Spinal cord (tissue), 10 donors: ENCODE results near the gene SLC27A6. TPM values are rescaled to one million over a fixed set of nuclear protein-coding genes. Genes with fewer than 3 reads are reported as not detected.
A peak's percentile ranks its signal among the peaks of the same experiment; 100 is the strongest.
"Not testable (repeated sequence)": the region's sequence is repeated elsewhere in the genome, so short reads cannot be mapped to it uniquely, and the experiment has no call there.

Experiments used
- DNase-seq, 6 donors: peaks; one replicate each; pipeline versions ENCODE4 v3.0.0 to v3.0.0-alpha.2; 2013 to 2015; ENCODE audit warnings: low spot score in 6 of 6, low read depth in 4 of 6
- H3K27ac ChIP-seq: one replicate; pipeline ENCODE4 v1.5.1; 2013; ENCODE audit warnings: low read depth, low read length, control low read depth
- H3K27me3 ChIP-seq: one replicate; pipeline ENCODE4 v1.6.1; 2013; ENCODE audit warnings: low read length; ENCODE audit not compliant: control insufficient read depth, insufficient read depth
- H3K36me3 ChIP-seq: one replicate; pipeline ENCODE4 v1.6.1; 2013; ENCODE audit warnings: low read length; ENCODE audit not compliant: control insufficient read depth, insufficient read depth
- H3K4me1 ChIP-seq: one replicate; pipeline ENCODE4 v1.6.1; 2013; ENCODE audit warnings: low read length; ENCODE audit not compliant: control insufficient read depth, insufficient read depth
- H3K4me3 ChIP-seq: one replicate; pipeline ENCODE4 v1.5.1; 2013; ENCODE audit warnings: low read depth, low read length, control low read depth
- H3K9me3 ChIP-seq: one replicate; pipeline ENCODE4 v1.6.1; 2013; ENCODE audit warnings: low read length; ENCODE audit not compliant: control insufficient read depth, insufficient read depth
- WGBS: methylation state at CpG from one replicate; pipeline ENCODE4 v1.1.5; 2013; ENCODE audit warnings: missing lambda C conversion rate; ENCODE audit not compliant: insufficient coverage; 5-methylcytosine and 5-hydroxymethylcytosine counted together
- polyA plus RNA-seq, 2 donors: library from polyadenylated mRNA; unstranded; fragments of 120-200 nt; gene quantifications; one replicate each; pipeline ENCODE4 v1.2.1, GENCODE V29; 2013; ENCODE audit not compliant: insufficient read length in 2 of 2
- total RNA-seq, 2 donors: library from RNA; depleted of rRNA in 1 of 2; stranded (reverse); fragments of 120-200 nt in 1 of 2; fragments of >200 nt in 1 of 2; gene quantifications; one replicate each; pipeline versions ENCODE4 v1.2.3 to v1.2.4, GENCODE V29; 2013 to 2014
- donor health status: healthy.

The SLC27A6 gene
- total and polyA plus RNA-seq, 4 donors, result 2.0 to 5.6 (median 2.9) TPM

GRCh38 chr5:128951301-128951700, 14.0 kb upstream of the SLC27A6 start:
- H3K27ac ChIP-seq, H3K4me3 ChIP-seq: not testable (repeated sequence)
- 100% methylated on average over 2 of the region's 6 CpGs for WGBS

GRCh38 chr5:128956164-128956563, 9.1 kb upstream of the SLC27A6 start:
- no peaks in the 10 kb centered on the region for H3K27me3 ChIP-seq
- WGBS, result 92% methylated on average over 2 of the region's 2 CpGs
- no peaks in the 10 kb centered on the region for H3K9me3 ChIP-seq
- H3K4me3 ChIP-seq, result no peak overlapping the region
- H3K36me3 ChIP-seq, result no peaks in the 10 kb centered on the region
- no peak overlapping the region for H3K27ac ChIP-seq
- DNase-seq, result no peak
- no peaks in the 10 kb centered on the region for H3K4me1 ChIP-seq

More at GRCh38 chr5:128951301-128951700, 14.0 kb upstream of the SLC27A6 start:
- DNase-seq, H3K36me3 ChIP-seq, H3K9me3 ChIP-seq, H3K4me1 ChIP-seq, H3K27me3 ChIP-seq: not testable (repeated sequence)

- H3K9me3 ChIP-seq, result no peaks in the 10 kb centered on the region
- peaks cover 12% of the 10 kb centered on the region for H3K4me1 ChIP-seq
- no peak for DNase-seq
- 60% methylated on average over 1 of the region's 6 CpGs for WGBS
- H3K4me3 ChIP-seq, result no peak overlapping the region
- no peaks in the 10 kb centered on the region for H3K36me3 ChIP-seq
- H3K27ac ChIP-seq, result no peak overlapping the region
- peaks cover 16% of the 10 kb centered on the region for H3K27me3 ChIP-seq
These were observed 3.1 kb upstream of the SLC27A6 start for GRCh38 chr5:128962211-128962610.

- no peak for DNase-seq
- 27% methylated on average over 23 of the region's 24 CpGs for WGBS
- Histone ChIP-seq H3K4me3 (peak overlapping the region; percentile 30), H3K9me3 (no peaks in the 10 kb centered on the region), H3K4me1 (peaks cover 12% of the 10 kb centered on the region), H3K27me3 (peaks cover 16% of the 10 kb centered on the region), H3K27ac (no peak overlapping the region), H3K36me3 (no peaks in the 10 kb centered on the region)
These were observed 482 bp downstream of the SLC27A6 start for GRCh38 chr5:128965638-128966302.

GRCh38 chr5:128966375-128966774, 1.1 kb downstream of the SLC27A6 start:
- Histone ChIP-seq H3K9me3 (no peaks in the 10 kb centered on the region), H3K4me3 (no peak overlapping the region), H3K4me1 (peaks cover 12% of the 10 kb centered on the region), H3K27ac (no peak overlapping the region), H3K36me3 (no peaks in the 10 kb centered on the region), H3K27me3 (peaks cover 16% of the 10 kb centered on the region)
- 94% methylated on average over 6 of the region's 12 CpGs for WGBS
- DNase-seq, result no peak

GRCh38 chr5:128966846-128967245, 1.6 kb downstream of the SLC27A6 start:
- no peaks in the 10 kb centered on the region for H3K9me3 ChIP-seq
- no peak for DNase-seq
- H3K4me1 ChIP-seq, result peaks cover 12% of the 10 kb centered on the region
- H3K27ac ChIP-seq, result no peak overlapping the region
- H3K27me3 ChIP-seq, result peaks cover 16% of the 10 kb centered on the region
- no peaks in the 10 kb centered on the region for H3K36me3 ChIP-seq
- WGBS, result 100% methylated on average over 1 of the region's 3 CpGs
- no peak overlapping the region for H3K4me3 ChIP-seq

- H3K27ac ChIP-seq, result no peak overlapping the region
- H3K36me3 ChIP-seq, result no peaks in the 10 kb centered on the region
- DNase-seq, result no peak
- 91% methylated on average over 6 of the region's 9 CpGs for WGBS
- no peaks in the 10 kb centered on the region for H3K27me3 ChIP-seq
- no peaks in the 10 kb centered on the region for H3K9me3 ChIP-seq
- no peak overlapping the region for H3K4me3 ChIP-seq
- peaks cover 5% of the 10 kb centered on the region for H3K4me1 ChIP-seq
These were observed 8.0 kb downstream of the SLC27A6 start for GRCh38 chr5:128973244-128973643.

- Histone ChIP-seq H3K9me3 (no peaks in the 10 kb centered on the region), H3K4me1 (peaks cover 5% of the 10 kb centered on the region), H3K36me3 (no peaks in the 10 kb centered on the region), H3K27me3 (no peaks in the 10 kb centered on the region), H3K27ac (no peak overlapping the region), H3K4me3 (no peak overlapping the region)
- no peak for DNase-seq
- WGBS, result no CpG with 5 or more reads among the region's 1 CpG
These were observed 9.3 kb downstream of the SLC27A6 start for GRCh38 chr5:128974567-128974966.

- no peak for DNase-seq
- WGBS, result 67% methylated on average over 1 of the region's 1 CpG
- Histone ChIP-seq H3K9me3 (no peaks in the 10 kb centered on the region), H3K4me3 (no peak overlapping the region), H3K36me3 (no peaks in the 10 kb centered on the region), H3K4me1 (no peaks in the 10 kb centered on the region), H3K27ac (no peak overlapping the region), H3K27me3 (no peaks in the 10 kb centered on the region)
These were observed 14.5 kb downstream of the SLC27A6 start for GRCh38 chr5:128979761-128980160.

- Histone ChIP-seq H3K27ac (no peak overlapping the region), H3K9me3 (no peaks in the 10 kb centered on the region), H3K27me3 (no peaks in the 10 kb centered on the region), H3K4me1 (no peaks in the 10 kb centered on the region), H3K36me3 (no peaks in the 10 kb centered on the region), H3K4me3 (no peak overlapping the region)
- no peak for DNase-seq
- WGBS, result 100% methylated on average over 1 of the region's 3 CpGs
These were observed 15.6 kb downstream of the SLC27A6 start for GRCh38 chr5:128980917-128981316.
